K562 (cell line): ENCODE results near the gene ABCF2. TPM values are rescaled to one million over a fixed set of nuclear protein-coding genes. Genes with fewer than 3 reads are reported as not detected.

Source experiments
- ATAC-seq: fragments of 200-7000 bp; cut with Tn5 transposase; 3 replicates; pipeline ENCODE4 v1.9.1; 2020; ENCODE audit warnings: moderate library complexity
- BruUV-seq: library from RNA; stranded (reverse); fragments of 400-500 nt; replicated peaks from 2 replicates; lab custom pipeline; 2021; lab: Mats Ljungman, UMichigan
- CTCF ChIA-PET: fragments of 300-600 bp; formaldehyde crosslinking; extraction: SDS; loops from one replicate; lab custom pipeline; 2021; ENCODE audit warnings: low intra/inter-chr PET ratio; lab: Yijun Ruan, JAX
- POLR2A ChIA-PET: fragments of 300-600, 350-650 bp; sonication (Branson Sonifier 250); formaldehyde crosslinking; extraction: SDS; loops from one replicate; lab custom pipeline; 2021; ENCODE audit warnings: antibody characterized with exemption, inconsistent platforms; lab: Yijun Ruan, JAX
- DNase-seq, 4 experiments: peaks; one replicate each; pipeline versions ENCODE4 v3.0.0 to v3.0.0-alpha.2; 2011 to 2018; ENCODE audit warnings: low spot score in 3 of 4, mixed read lengths in 3 of 4; ENCODE audit errors: extremely low read depth in 1 of 4
- FAIRE-seq: peaks from 2 replicates; lab custom pipeline; 2011; peaks lifted over from hg19 to GRCh38; lab: Jason Lieb, UNC
- H2AFZ ChIP-seq: 2 replicates; pipeline ENCODE4 v1.6.0; 2011; ENCODE audit warnings: low read depth, low read length, control low read depth, inconsistent platforms
- H3K27ac ChIP-seq: fragments of 200-600 bp; 3 replicates; pipeline ENCODE4 v1.8.0; 2011; ENCODE audit warnings: low read depth, mild to moderate bottlenecking, control low read depth, inconsistent platforms, low read length, moderate library complexity, mixed read lengths; ENCODE audit errors: extremely low read depth
- H3K27me3 ChIP-seq, 2 experiments: fragments of 300-600 bp in 1 of 2; 2 replicates in 1 of 2; 3 replicates in 1 of 2; pipeline versions ENCODE4 v1.6.0 to v1.8.0; 2011; ENCODE audit warnings: inconsistent platforms in 2 of 2, low read length in 2 of 2, mild to moderate bottlenecking in 1 of 2, mixed read lengths in 1 of 2, moderate library complexity in 1 of 2; ENCODE audit not compliant: control insufficient read depth in 2 of 2, insufficient read depth in 2 of 2
- H3K36me3 ChIP-seq: fragments of 300-600 bp; 3 replicates; pipeline ENCODE4 v1.8.0; 2011; ENCODE audit warnings: mild to moderate bottlenecking, low read length, inconsistent platforms; ENCODE audit not compliant: control insufficient read depth, insufficient read depth
- H3K4me1 ChIP-seq, 2 experiments: fragments of 200-600 bp in 1 of 2; replicated peaks in 1 of 2; 2 replicates in 1 of 2; 3 replicates in 1 of 2; pipeline versions ENCODE4 v1.5.1 to v1.8.0; 2011; ENCODE audit warnings: inconsistent platforms in 2 of 2, low read length in 2 of 2, mild to moderate bottlenecking in 1 of 2, mixed read lengths in 1 of 2, moderate library complexity in 1 of 2; ENCODE audit not compliant: control insufficient read depth in 2 of 2, insufficient read depth in 2 of 2
- H3K4me2 ChIP-seq: 2 replicates; pipeline ENCODE4 v1.6.1; 2011; ENCODE audit warnings: low read length, control low read depth, inconsistent platforms, mixed read lengths; ENCODE audit not compliant: insufficient read depth
- H3K4me3 ChIP-seq: fragments of 200-600 bp; sonication (generic), shearing (Covaris generic); 2 replicates; pipeline ENCODE4 v1.5.1; 2016; ENCODE audit warnings: control low read depth, inconsistent platforms
- H3K79me2 ChIP-seq: fragments of 200-600 bp; 3 replicates; pipeline ENCODE4 v1.8.0; 2011; ENCODE audit warnings: low read length, inconsistent platforms; ENCODE audit not compliant: control insufficient read depth, insufficient read depth
- H3K9ac ChIP-seq, 2 experiments: 2 replicates each; pipeline versions ENCODE4 v1.6.0 to v1.6.1; 2011; ENCODE audit warnings: low read depth in 2 of 2, low read length in 2 of 2, control low read depth in 1 of 2, inconsistent platforms in 1 of 2, mild to moderate bottlenecking in 1 of 2, mixed read lengths in 1 of 2; ENCODE audit not compliant: insufficient read depth in 1 of 2
- H3K9me1 ChIP-seq: one replicate; pipeline ENCODE4 v1.6.0; 2011; ENCODE audit warnings: inconsistent platforms, mild to moderate bottlenecking, low read length, moderate library complexity; ENCODE audit not compliant: control insufficient read depth, insufficient read depth
- H3K9me3 ChIP-seq: replicated peaks from 2 replicates; pipeline ENCODE4 v1.5.1; 2011; ENCODE audit warnings: low read depth, low read length, inconsistent platforms; ENCODE audit not compliant: control insufficient read depth, insufficient read depth
- H4K20me1 ChIP-seq: replicated peaks from 2 replicates; pipeline ENCODE4 v1.6.1; 2011; ENCODE audit warnings: low read length, inconsistent platforms, mixed read lengths; ENCODE audit not compliant: control insufficient read depth, insufficient read depth
- NFIC ChIP-seq: fragments of 450-650 bp; IDR thresholded peaks from 2 replicates; pipeline ENCODE4 v1.6.1; 2017; ENCODE audit warnings: mild to moderate bottlenecking, inconsistent platforms
- PHF20 ChIP-seq: fragments of 450-650 bp; IDR thresholded peaks from 2 replicates; pipeline ENCODE4 v1.6.1; 2018; ENCODE audit not compliant: partially characterized antibody
- TFAP4 ChIP-seq: sonication (generic); formaldehyde crosslinking; IDR thresholded peaks from 2 replicates; pipeline ENCODE4 v1.8.0; 2022; ENCODE audit warnings: missing genetic modification reagents, mild to moderate bottlenecking, moderate library complexity, borderline replicate concordance
- WGBS: fragments of 100-300 bp; shearing (Covaris generic); methylation state at CpG from one replicate; pipeline ENCODE4 v1.1.6; 2016; ENCODE audit warnings: low coverage, mixed read lengths; ENCODE audit not compliant: insufficient coverage; ENCODE audit errors: missing lambda C conversion rate; 5-methylcytosine and 5-hydroxymethylcytosine counted together
- in situ Hi-C: fragments of 300-500 bp; cut with MboI; formaldehyde crosslinking; loops from 4 replicates; pipeline ENCODE4 v1.15.0; 2018; ENCODE audit warnings: inconsistent platforms, mixed read lengths
- intact Hi-C: fragments of 100-400 bp; cut with micrococcal nuclease; formaldehyde crosslinking; loops from 2 replicates; pipeline ENCODE4 v1.14.2; 2022
- polyA plus RNA-seq, 8 experiments: library from polyadenylated mRNA; depleted of rRNA in 4 of 8; stranded (reverse) in 5 of 8; unstranded in 3 of 8; fragments of >200 nt; fragmentation: Nextera tagmentation in 2 of 8; fragmentation: Illumina TruSeq in 1 of 8; extraction: Ambion mirVana in 2 of 8; extraction: Trizol in 1 of 8; gene quantifications; 2 replicates each; pipeline versions ENCODE4 v1.2.1 to v1.2.3, GENCODE V29; 2011 to 2014; ENCODE audit warnings: inconsistent platforms in 1 of 8, missing spikeins in 1 of 8
- total RNA-seq, 7 experiments: library from RNA; depleted of rRNA in 6 of 7; stranded (reverse); fragments of >200 nt in 6 of 7; fragmentation: Illumina TruSeq in 2 of 7; extraction: Trizol in 2 of 7; gene quantifications; 2 replicates each; pipeline versions ENCODE4 v1.2.1 to v1.2.3, GENCODE V29; 2011 to 2021; ENCODE audit warnings: low replicate concordance in 1 of 7

Gene ABCF2
- total and polyA plus RNA-seq, 9 of the 15 experiments (the other 6 are each of a cell fraction or from before 2014, with no cell fraction given): 62.1 to 224 (median 113) TPM

DNA sequence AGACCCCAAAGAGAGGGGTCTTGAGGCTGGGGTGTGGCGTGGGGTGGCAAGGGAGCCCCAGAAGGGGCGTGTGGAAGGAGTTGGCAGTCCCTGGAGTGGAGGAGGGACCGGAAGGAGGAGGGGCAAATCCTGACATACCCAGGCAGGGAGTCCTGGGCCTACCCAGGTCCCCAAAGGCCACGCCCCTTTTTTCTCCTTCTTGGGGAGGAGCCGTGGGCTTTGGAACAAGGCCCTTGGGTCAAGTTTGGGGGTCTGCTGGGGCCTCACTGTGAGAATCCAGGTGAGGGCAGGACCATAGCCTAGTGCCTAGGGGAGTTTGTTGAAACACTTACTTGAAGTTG is 22.7 kb upstream of the ABCF2 start:
- TF ChIP-seq TFAP4 (CRISPR knock-in tag) (peak; percentile 26; the same call in 1 of the 2 replicates), PHF20 (no peak), NFIC (0 out of 2 replicates have a peak, but pooled peaks have one; percentile 2)
- TF ChIP-seq, all 486 proteins: peak for 2
- FAIRE-seq (no peak), ATAC-seq (no peak), DNase-seq (peak; percentile 53 to 65 (median 59))
- H3K27me3 ChIP-seq: peaks cover 31 to 62% of the 10 kb centered on the region in 2 experiments
- peaks cover 4% of the 10 kb centered on the region for H3K9me1 ChIP-seq
- no TSS peak for BruUV-seq
- no peaks in the 10 kb centered on the region for H3K9me3 ChIP-seq
- in situ Hi-C loops: no loop called here
- no peak overlapping the region for H3K4me3 ChIP-seq
- H2AFZ ChIP-seq: no peak overlapping the region
- no peaks in the 10 kb centered on the region for H3K79me2 ChIP-seq
- no peak overlapping the region for H3K9ac ChIP-seq
- H4K20me1 ChIP-seq: peaks cover 25% of the 10 kb centered on the region; the same call in 1 of the 2 replicates
- H3K36me3 ChIP-seq: no peaks in the 10 kb centered on the region
- intact Hi-C loops: no loop called here
- ChIA-PET CTCF (no interaction called here), POLR2A (interaction anchor here (0.7 to 2.3 kb wide), 4 partner anchors 10 to 72 kb away, joined by 3 to 8 read pairs (median 5); no protein-coding TSS in a partner anchor)
- WGBS: 5% methylated on average over 2 of the region's 5 CpGs
- peaks cover 27 to 76% of the 10 kb centered on the region in 2 experiments for H3K4me1 ChIP-seq
- no peak overlapping the region for H3K27ac ChIP-seq
- no peak overlapping the region for H3K4me2 ChIP-seq
